Measurements from ENCODE around the gene APOL2.
"Not testable (repeated sequence)": the region's sequence is repeated elsewhere in the genome, so short reads cannot be mapped to it uniquely, and the experiment has no call there.

Gene APOL2

DNA sequence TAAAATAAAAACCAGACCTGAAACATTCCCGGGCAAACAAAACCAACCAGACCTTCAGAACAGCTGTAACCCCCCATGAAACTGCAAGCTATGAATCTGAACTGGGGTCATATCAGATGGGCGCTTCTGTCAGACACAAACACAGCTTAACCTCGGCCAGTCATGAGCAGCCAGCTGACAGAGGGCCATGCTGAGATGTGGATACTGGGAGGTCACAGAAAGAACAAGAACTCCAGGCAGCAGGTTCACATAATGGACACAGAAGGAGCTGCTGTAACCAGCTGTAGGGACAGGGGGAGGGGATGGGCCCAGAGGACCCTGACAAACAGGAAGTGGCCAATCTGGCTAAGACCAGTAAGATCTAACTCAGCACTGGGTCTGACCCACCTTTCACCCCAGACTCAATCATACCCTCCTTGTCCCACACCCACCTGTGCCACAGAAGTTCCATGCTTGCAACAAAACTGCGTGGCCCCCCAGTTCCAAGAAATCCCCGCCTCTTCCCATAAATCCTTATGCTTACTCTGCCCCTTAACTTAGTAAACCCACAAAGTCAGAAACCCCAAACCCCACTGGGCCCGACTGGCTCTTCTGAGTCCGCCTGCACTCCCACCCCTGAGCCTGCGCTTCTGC, 41.7 kb downstream of the APOL2 start:
- DNase-seq (ENCODE audit: low read depth, low spot score) = no peak

DNA sequence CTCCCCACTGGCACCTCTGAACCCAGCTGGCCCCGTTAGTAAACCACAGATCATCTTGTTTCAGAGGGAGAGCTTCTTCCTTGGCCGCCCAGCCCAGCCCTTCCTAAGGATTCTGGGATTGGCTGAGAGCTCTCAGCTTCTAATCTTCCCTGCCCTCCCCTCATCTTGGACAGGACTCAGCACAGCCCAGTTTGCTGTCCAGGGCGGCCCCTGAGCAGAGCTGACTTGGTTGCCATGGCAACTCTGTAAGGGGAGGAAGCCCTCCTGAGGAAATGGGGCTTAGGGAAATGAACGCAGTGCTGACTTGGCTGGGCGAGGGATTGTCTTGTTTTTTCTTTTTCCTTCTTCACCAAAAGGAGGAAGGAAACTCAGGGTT, 42.3 kb downstream of the APOL2 start:
- no peak for DNase-seq (ENCODE audit: low read depth, low spot score)

DNA sequence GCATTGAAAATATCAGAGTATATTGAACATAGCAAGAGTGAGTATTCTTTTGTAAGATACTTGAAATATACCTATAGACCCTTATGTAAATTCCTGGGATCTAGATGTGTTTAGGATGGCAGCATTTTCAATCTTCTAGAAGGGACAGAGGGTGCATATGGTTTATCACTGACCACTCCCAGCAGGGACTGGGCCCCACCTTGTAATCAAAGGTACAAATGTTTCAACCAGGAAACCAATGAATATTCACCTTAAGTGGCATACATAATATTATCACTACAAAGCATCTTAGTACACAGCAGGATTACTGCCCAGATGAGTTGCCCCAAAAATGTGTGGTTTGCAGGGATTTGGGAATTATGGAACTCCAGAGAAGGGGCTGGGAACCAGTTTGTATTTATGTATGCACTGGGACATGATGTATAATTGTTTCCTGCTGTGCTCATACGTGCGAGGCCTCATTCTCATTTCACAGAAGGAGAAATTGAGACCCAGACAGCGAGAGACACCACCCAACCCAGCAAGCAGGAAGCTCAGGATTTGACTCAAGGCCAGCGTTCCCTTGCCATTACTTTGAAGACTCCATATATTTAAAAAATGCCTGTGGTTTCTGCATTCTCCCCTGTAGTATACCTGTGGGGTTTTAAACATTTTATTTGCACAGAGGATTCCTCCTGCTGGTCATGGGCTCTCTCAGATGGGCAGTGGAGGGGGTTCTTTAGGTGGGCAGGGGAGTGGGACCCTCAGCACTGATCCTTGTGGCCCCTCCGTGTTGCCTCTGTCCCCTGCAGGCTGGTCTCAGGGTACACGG, 42.9 kb downstream of the APOL2 start:
- DNase-seq (ENCODE audit: low read depth, low spot score) = no peak

DNA sequence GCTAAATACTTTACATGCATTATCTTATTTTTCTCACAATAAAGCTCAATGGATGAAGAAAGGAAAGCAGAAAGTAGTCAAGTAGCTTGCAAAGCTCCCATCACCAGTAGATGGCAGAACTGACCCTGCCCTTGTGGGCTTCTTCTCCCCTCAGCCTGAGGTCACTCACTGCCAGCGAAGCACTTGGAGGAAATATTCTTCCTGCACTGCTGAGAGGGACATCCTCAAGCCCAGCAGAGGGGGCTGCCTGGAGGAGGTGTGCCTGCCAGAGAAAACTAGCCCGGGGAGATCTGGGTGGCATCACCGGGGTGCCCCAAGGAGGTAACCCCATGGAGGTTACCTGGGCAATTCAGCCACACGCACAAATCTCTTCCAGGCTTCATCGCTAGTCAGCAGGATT, 44.4 kb downstream of the APOL2 start:
- no peak for DNase-seq (ENCODE audit: low read depth, low spot score)

DNA sequence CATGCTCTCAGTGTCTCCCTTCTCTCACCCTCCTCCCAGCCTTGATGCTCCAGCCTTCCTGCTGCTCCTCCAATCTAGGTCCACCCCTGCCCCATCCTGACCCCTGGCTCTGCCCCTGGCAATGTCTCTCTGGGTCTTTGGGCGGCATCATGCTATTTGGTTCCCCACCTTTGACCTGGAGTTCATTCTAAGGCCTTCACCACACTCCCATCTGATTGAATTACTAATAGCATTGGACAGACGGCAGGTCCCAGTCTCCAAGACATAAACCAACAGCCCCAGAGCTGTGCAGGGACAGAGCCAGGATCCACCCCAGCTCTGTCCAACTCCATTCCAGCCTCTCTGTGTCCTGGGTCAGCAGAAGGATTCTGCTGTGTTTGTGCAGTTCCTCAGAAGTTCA, 44.9 kb downstream of the APOL2 start:
- no peak for DNase-seq (ENCODE audit: low read depth, low spot score)

DNA sequence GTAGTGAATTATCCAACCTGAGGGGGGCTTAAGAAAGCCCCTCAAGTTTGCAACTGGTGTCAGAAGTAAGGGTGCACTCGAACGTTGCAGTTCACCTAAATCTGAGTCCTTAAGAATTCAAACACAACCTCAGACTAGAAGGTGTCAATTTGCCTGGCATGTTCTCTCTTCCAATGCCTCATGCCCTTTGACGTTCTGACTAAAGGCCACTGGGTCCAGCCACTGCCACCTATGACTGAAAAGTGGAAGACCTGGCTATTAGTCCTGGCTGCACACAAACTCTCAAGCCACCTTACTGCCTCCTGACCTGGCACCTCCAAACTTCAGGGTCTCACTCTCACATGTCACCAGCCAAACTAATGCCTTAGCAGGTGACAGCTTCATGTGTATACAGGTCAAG, 45.8 kb downstream of the APOL2 start:
- DNase-seq (ENCODE audit: low read depth, low spot score) = no peak

DNA sequence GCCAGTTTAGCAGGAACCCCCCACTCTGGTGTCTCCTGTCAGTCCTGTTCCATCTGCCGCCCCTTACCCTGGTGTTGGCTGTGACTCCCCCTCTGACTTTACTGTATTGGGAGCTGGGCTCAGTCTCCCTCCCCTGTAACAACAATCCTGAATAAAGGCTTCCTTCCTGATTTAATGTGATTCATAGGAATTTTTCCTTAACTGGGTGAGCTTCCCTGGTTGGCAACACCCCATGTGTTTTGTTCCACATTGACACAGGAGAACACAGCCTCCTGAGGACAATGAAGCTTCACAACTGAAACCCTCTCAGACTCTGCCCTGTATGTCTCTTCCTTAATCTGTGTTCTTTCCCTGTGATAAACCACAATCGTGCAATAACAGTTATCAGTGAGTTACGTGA, 46.2 kb downstream of the APOL2 start:
- DNase-seq (ENCODE audit: low read depth, low spot score) = no peak

DNA sequence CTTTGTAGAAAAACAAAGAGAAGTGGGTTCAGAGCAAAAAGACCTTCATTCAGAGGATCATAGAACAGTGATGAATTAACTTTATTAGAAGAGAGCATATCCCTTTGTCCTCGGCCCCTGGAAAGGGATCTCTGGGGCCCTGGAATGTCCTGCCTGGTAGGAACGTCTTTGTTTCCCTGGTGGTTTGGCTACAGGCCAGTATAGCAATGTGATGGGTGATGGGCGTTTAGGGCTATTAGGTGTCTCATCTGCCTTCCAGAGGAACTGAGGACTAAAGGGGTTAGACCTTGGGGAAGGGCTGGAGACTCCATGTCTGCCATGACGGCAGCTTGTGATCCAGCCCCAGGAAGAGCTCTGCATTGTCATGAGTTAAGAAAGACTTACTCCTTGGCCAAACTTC, 46.8 kb downstream of the APOL2 start:
- DNase-seq (ENCODE audit: low read depth, low spot score) = no peak

DNA sequence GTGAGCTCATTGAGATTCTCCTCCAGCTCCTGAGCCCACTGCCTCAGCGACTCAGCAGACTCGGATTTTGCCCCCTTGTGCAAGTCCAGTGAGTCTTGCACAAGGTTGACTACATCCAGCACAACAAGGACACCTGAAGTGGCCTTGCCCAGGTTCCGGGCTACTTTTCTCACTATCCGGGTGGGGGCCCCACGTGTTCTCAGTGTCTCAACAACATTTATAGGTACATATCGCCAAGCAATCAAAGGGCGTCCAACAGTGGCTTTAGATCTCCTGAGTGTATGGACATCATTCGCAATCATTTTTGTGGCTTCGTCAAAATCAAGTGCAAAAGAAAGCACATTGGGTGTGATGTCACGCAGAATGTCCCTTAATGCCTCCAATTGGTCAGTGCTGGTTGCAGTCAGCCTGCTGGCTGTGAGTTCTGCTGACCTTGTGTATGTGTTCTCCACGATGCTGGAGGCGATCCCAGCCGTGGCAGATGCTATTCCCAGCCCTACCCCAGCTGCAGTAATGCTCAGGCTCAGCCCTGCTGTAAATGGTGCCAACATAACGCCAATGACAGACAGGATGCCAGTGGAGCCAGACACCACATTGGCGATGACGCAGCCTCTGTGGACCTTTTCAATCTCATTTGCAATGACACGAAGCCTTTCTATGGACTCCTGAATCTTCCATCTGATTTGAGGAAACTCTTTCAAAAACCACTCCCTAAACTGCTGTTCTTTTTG, 48.1 kb downstream of the APOL2 start:
- no peak for DNase-seq (ENCODE audit: low read depth, low spot score)

DNA sequence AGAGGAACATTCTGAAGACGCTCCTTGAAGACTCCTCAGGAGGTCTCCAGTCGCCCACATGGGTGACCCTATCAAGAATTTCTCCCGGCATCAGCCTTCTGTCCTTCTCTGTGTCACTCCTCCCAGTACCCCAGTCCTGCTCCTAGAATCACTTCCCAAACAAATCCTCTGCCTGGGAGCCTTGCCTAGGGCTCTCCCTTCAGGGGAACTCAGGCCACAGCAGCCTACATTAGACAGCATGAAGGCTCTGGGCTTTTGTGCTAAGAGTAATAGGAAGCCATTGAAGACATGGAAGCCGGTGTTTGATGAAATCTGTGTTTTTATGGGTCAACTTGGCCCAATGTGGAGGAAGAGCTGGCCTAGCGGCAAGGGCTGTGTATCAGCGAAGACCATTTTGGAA, 51.5 kb downstream of the APOL2 start:
- DNase-seq (ENCODE audit: low read depth, low spot score) = not testable (repeated sequence)

DNA sequence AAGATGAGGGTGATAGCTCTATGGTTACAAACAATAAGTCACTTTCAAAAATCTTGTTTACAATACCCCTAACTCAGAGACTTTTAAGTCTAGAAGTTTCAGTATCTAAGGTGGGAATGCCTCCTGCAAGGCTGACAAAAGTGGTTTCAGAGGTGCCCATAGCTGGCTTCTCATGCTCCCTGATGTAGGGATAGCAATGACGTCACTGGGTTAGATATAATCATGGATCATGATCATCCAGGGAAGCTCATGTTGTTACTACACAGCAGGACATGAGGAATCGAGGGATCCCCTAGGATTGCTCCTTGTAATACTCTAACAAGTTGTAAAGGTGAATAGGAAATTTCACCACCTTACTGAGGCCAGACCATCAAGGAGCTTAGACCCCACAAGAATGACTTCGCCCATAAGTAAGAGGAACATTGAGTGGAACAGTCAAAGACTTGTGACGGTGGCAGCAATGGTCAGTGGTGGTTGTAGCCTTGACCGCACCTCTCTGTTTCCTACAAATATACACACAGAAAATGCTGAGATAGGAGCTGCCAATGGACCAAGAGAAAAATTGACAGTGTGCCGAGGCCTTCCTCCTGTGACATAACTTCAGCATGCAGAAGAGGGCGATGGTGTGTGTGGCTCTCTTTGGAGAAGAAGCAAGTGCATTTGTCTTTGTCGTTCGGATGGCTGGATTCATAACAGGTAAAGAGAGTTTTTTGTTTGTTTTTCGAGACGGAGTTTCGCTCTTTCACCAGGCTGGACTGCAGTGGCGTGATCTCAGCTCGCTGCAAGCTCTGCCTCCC, 53.3 kb downstream of the APOL2 start:
- no peak for DNase-seq (ENCODE audit: low read depth, low spot score)

DNA sequence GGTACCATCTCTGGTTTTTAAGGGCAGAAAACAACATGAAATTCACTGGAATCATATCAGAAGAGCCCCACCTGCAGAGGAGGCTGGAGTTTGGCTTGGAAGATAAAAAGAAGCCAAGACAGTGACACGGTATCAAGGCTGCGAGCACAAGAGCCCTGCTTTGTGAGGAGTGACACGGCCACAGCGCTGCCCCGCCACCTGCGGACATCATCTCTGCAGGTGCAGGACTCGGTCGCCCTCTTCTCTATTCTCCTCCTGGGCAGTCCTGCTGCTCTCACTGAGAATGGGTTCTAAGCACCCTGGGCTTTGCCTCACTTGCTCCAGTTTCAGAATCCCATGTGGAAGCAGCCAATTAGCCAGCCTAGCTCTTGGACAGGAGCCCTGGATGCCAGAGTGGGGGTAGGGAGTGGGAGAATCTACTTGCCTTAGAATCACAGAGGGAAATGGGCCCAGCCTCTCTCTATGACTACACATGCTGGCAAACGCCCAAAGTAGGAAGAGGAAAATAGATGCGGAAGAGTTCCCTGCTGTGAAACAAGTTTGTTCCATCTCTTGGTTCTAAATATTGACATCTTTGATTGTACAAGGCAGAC, 54.8 kb downstream of the APOL2 start:
- DNase-seq (ENCODE audit: low read depth, low spot score) = no peak

DNA sequence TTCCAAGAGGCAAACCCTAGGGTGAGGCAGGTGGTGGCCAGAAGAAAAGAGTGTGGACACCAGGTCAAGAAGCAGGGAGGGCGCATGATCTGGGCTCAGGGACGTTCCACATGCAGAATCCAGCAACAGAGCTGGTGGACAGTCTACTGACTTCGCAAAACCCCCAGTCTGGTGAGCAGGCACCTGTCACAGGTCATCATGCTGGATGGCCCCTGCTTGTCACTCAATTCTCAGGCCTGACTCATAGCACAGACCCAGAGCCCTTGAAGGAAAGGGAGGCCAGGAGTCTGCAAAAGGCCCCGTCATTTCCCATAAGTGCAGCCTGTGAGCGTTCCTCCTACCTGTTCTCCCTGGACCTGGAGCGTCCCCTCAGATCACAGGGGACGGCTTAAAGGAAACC, 55.9 kb downstream of the APOL2 start:
- DNase-seq (ENCODE audit: low read depth, low spot score) = no peak

DNA sequence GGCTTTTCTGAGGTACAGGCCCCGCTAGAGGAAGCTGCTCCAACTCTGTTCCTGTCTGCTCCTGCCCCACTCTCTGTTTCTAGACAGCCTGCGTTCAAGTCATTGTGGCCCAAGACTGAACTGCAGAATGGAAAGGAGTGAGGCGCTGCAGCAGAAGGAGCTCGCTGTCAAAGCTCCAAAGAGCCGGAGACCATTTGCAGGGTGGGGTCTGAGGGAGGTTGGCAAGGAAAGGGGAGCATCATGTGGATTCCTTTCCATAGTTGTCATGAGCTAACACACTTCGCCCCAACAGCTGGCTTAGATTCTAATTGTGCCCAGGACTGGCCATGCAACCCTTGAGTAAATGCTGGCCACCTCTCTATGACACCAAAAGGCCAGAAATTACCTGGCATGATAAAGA, 56.5 kb downstream of the APOL2 start:
- no peak for DNase-seq (ENCODE audit: low read depth, low spot score)

DNA sequence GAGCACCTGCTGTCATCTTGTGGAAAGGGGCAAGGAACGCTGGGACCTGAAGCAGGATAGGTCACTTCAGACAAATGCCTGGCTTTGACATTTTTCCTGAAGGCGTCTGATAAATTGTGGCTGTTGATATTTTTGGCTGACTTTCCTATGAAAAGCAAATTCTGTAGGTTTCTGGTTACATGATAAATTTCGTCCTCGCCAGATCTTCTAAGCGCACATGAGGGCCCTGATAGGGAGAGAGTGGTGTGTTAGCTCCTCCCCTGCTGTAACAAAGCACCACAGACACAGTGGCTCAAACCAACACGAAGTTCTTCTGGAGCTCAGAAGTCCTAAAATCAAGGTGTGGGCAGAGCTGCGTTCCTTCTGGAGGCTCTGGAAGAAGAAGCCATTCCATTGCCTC, 57.3 kb downstream of the APOL2 start:
- DNase-seq (ENCODE audit: low read depth, low spot score) = no peak

DNA sequence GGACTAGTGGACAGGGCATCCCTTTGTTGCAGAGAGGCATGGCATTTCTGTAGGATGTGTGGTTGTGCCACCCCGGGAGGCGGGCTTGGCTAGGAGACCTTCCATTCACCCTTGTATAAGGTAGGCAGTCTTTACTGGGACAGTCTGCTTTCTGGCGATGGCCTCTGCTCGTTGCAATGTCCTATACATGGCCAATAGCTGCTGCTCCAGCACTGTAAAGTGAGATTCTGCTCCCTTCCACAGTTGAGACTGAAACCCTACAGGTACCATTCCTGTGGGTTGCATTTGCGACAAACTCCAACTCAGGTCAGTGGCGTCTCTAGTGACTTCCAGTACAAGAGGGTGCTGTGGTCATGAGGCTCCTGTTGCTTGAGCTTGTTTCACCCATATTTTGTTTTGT, 58.4 kb downstream of the APOL2 start:
- DNase-seq (ENCODE audit: low read depth, low spot score) = no peak

DNA sequence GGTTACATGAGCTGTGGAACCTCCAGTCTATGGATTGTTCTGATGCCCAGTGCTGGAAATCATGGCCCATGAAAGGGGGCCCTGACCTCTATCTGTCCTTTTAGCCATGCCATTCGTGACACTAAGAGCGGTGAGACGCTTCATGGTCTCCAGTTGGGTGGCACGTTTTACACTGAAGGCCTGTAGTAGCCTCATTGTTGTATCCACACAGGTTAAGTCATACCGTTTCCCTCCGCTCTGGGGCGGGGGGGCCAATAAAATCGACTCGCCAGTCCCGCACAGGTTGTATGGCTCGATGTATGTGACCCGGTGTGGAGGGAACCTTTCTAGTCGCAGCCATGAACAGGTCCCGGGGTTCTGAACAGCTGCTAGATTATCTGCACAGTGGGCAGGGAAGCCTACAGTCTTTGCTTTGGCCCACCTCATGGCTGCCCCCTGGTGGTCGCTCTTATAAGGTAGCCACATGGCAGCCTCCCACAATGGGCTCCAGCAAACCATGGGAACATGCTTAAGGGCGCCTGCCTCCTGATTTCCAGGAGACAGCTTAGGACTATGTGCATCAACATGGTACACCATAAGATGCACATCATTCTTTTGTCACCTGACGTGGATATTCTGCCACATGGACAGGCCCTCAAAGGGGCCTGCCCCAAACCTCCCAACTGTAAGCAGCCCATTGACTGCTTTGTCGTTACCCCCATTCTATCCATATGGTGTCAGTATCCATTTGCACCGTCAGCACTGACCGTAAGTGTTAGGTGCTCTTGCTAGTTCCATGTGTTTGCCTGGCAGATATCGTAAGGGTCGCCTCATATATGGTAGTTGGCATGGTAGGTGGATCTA, 59.1 kb downstream of the APOL2 start:
- peak; percentile 72 for DNase-seq (ENCODE audit: low read depth, low spot score)

DNA sequence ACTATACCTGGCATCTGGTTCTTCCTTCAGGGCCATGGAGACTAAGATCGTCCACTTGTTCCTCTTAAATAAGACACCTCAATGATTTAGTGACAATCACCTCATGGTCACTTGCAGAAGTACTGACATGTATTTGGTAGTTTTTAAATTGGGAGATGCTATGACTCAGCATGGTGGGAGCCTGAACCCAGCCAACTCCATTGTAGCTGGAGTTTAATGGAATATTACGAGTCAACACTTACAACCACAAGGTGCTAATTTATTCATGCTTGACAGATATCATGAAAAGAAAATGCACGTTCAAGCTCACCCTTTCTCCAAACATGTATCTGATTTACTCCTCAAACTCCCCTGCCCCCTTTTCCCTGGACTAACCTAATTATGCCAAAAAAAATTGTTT, 62.2 kb downstream of the APOL2 start:
- no peak for DNase-seq (ENCODE audit: low read depth, low spot score)
